ENCODE data around the gene RHOV.

The RHOV gene

GRCh38 chr15:40843885-40844695, 29.9 kb downstream of the RHOV start, which contains the start of gene SPINT1:
SPINT1 (plus strand) TSS chr15:40844048; CDS start chr15:40844555, 507 bp downstream.
- no peak for DNase-seq

GRCh38 chr15:40843261-40843884, 30.7 kb downstream of the RHOV start:
- DNase-seq, result no peak

GRCh38 chr15:40841741-40842140, 32.3 kb downstream of the RHOV start:
- DNase-seq, result no peak

GRCh38 chr15:40838756-40839155, 35.3 kb downstream of the RHOV start:
- no peak for DNase-seq

GRCh38 chr15:40836020-40836419, 38.0 kb downstream of the RHOV start:
- DNase-seq, result no peak

GRCh38 chr15:40832903-40833302, 41.1 kb downstream of the RHOV start:
- DNase-seq, result no peak

GRCh38 chr15:40831861-40832260, 42.2 kb downstream of the RHOV start:
- no peak for DNase-seq

GRCh38 chr15:40830884-40831283, 43.1 kb downstream of the RHOV start:
- DNase-seq, result no peak

- no peak for DNase-seq
These were observed 44.9 kb downstream of the RHOV start for GRCh38 chr15:40829115-40829514.

- no peak for DNase-seq
These were observed 45.5 kb downstream of the RHOV start, which contains the start of gene PPP1R14D for GRCh38 chr15:40828447-40829036. PPP1R14D (minus strand) TSS chr15:40828708; CDS start chr15:40828641, 67 bp downstream.

GRCh38 chr15:40826423-40827075, 47.5 kb downstream of the RHOV start:
- no peak for DNase-seq

- no peak for DNase-seq
These were observed 48.2 kb downstream of the RHOV start for GRCh38 chr15:40825661-40826422.

- no peak for DNase-seq
These were observed 50.3 kb downstream of the RHOV start for GRCh38 chr15:40823572-40824343.
